ENCODE measurements around the gene KCNK3. TPM values are rescaled to one million over a fixed set of nuclear protein-coding genes. Genes with fewer than 3 reads are reported as not detected.

The KCNK3 gene
- total and polyA plus RNA-seq, 2 of the 13 experiments (the other 11 are each of a cell fraction or from before 2014, with no cell fraction given): not detected

GRCh38 chr2:26764078-26764887 is 71.8 kb downstream of the KCNK3 start, which contains the start of gene SLC35F6 (continued):
- TF ChIP-seq NFAT5 (CRISPR knock-in tag; IDR thresholded peaks at IDR 0.05) (peak; percentile 69; the same call in 1 of the 2 replicates), TRIM24 (CRISPR knock-in tag; IDR thresholded peaks at IDR 0.05) (no peak), BCL6 (CRISPR knock-in tag; IDR thresholded peaks at IDR 0.05) (peak; percentile 62; the same call in 1 of the 2 replicates), HNF4G (IDR thresholded peaks at IDR 0.05; ENCODE audit: borderline replicate concordance, low read depth, low read length) (no peak; the same call in 1 of the 2 replicates), HNF4G (CRISPR knock-in tag; IDR thresholded peaks at IDR 0.05; ENCODE audit: borderline replicate concordance, low read depth) (no peak; the same call in 1 of the 2 replicates), SIN3A (IDR thresholded peaks at IDR 0.05; ENCODE audit: borderline replicate concordance, low read depth, low read length) (peak; percentile 95; the same call in 1 of the 2 replicates), ZNF724P (CRISPR knock-in tag; IDR thresholded peaks at IDR 0.05; ENCODE audit: borderline replicate concordance) (peak; percentile 82; the same call in 1 of the 2 replicates), TARDBP (CRISPR knock-in tag; IDR thresholded peaks at IDR 0.05) (peak; percentile 77; the same call in 1 of the 2 replicates), ZNF10 (CRISPR knock-in tag; IDR thresholded peaks at IDR 0.05; ENCODE audit: borderline replicate concordance, low read depth) (no peak), CENPBD1 (CRISPR knock-in tag; IDR thresholded peaks at IDR 0.05; ENCODE audit: borderline replicate concordance, low read depth) (no peak), ZNF841 (CRISPR knock-in tag; IDR thresholded peaks at IDR 0.05; ENCODE audit: borderline replicate concordance) (no peak), SRF (IDR thresholded peaks at IDR 0.05; ENCODE audit: low read depth, low read length) (no peak), RBAK (CRISPR knock-in tag; IDR thresholded peaks at IDR 0.05) (no peak), ZFP1 (CRISPR knock-in tag; IDR thresholded peaks at IDR 0.05) (0 out of 2 replicates have a peak, but pooled peaks have one; percentile 26)
- TF ChIP-seq, protein P1, sequence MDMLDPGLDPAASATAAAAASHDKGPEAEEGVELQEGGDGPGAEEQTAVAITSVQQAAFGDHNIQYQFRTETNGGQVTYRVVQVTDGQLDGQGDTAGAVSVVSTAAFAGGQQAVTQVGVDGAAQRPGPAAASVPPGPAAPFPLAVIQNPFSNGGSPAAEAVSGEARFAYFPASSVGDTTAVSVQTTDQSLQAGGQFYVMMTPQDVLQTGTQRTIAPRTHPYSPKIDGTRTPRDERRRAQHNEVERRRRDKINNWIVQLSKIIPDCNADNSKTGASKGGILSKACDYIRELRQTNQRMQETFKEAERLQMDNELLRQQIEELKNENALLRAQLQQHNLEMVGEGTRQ (IDR thresholded peaks at IDR 0.05; ENCODE audit: low read depth, low read length): peak; percentile 95
- TF ChIP-seq, protein P1 (CRISPR knock-in tag; IDR thresholded peaks at IDR 0.05; ENCODE audit: borderline replicate concordance): peak; percentile 93; the same call in 1 of the 2 replicates
- TF ChIP-seq, protein P2, sequence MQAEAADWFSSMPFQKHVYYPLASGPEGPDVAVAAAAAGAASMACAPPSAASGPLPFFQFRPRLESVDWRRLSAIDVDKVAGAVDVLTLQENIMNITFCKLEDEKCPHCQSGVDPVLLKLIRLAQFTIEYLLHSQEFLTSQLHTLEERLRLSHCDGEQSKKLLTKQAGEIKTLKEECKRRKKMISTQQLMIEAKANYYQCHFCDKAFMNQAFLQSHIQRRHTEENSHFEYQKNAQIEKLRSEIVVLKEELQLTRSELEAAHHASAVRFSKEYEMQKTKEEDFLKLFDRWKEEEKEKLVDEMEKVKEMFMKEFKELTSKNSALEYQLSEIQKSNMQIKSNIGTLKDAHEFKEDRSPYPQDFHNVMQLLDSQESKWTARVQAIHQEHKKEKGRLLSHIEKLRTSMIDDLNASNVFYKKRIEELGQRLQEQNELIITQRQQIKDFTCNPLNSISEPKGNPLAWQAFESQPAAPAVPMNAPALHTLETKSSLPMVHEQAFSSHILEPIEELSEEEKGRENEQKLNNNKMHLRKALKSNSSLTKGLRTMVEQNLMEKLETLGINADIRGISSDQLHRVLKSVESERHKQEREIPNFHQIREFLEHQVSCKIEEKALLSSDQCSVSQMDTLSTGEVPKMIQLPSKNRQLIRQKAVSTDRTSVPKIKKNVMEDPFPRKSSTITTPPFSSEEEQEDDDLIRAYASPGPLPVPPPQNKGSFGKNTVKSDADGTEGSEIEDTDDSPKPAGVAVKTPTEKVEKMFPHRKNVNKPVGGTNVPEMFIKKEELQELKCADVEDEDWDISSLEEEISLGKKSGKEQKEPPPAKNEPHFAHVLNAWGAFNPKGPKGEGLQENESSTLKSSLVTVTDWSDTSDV (CRISPR knock-in tag; IDR thresholded peaks at IDR 0.05): peak; percentile 16; the same call in 1 of the 2 replicates
- TF ChIP-seq, protein P3, sequence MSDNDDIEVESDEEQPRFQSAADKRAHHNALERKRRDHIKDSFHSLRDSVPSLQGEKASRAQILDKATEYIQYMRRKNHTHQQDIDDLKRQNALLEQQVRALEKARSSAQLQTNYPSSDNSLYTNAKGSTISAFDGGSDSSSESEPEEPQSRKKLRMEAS (IDR thresholded peaks at IDR 0.05): peak; percentile 76

All from HepG2 (cell line).